Ramos (cell line): ENCODE results near the gene LSS.
"Not testable (repeated sequence)": the region's sequence is repeated elsewhere in the genome, so short reads cannot be mapped to it uniquely, and the experiment has no call there.

Source experiments
- in situ Hi-C: fragments of 300-500 bp; cut with MboI; formaldehyde crosslinking; loops from one replicate; pipeline ENCODE4 v1.14.3; 2022; ENCODE audit warnings: low sequenced_read_pairs; ENCODE audit not compliant: unreplicated experiment

LSS gene

DNA sequence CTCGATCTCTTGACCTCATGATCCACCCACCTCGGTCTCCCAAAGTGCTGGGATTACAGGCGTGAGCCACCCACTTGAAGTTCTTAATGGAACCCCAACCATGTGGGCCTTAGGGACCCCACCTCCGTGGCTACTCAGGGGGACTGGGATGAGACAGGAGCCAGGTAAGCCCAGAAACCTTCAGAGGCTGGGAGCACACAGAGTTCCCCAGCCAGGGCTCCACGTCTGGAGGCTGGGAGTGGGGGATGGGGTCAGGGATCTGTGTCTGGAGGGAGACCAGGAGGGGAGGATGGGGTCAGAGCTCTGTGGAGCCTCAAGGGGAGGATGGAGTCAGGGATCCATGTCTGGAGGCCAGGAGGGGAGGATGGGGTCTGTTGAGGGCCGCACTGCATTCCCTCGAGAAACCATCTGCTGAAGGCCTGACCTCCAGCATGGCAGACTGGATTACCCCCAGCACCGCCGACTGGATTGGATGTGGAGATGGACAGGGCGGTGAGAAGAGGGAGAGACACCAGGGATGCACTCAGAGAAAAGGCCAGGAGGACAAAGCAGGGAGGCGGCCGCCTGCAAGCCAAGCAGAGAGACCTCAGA is 71.1 kb downstream of the LSS start:
- in situ Hi-C loops = no loop called here

DNA sequence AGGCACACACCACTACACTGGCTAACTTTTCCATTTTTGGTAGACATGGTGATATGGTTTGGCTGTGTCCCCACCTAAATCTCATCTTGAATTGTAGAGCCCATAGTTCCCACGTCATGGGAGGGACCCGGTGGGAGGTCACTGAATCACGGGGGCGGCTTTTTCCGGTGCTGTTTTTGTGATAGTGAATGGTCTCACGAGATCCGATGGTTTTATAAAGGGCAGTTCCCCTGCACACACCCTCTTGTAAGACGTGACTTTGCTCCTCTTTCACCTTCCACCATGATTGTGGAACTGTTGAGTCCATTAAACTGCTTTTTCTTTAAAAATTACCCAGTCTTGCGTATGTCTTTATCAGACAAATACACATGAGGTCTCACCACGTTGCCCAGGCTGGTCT is 71.9 kb downstream of the LSS start:
- in situ Hi-C loops = no loop called here

DNA sequence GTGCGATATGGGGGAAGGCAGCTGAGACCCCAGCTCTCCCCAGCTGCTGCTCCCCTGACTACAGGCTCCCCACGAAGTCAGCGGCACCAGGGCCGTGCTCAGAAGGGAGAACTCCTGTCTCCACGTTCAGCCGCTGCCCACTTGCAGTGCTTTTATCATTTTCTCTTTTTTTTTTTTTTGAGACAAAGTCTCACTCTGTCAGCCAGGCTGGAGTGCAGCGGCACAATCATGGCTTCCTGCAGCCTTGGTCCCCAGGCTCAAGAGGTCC is 72.3 kb downstream of the LSS start:
- in situ Hi-C loops = no loop called here

DNA sequence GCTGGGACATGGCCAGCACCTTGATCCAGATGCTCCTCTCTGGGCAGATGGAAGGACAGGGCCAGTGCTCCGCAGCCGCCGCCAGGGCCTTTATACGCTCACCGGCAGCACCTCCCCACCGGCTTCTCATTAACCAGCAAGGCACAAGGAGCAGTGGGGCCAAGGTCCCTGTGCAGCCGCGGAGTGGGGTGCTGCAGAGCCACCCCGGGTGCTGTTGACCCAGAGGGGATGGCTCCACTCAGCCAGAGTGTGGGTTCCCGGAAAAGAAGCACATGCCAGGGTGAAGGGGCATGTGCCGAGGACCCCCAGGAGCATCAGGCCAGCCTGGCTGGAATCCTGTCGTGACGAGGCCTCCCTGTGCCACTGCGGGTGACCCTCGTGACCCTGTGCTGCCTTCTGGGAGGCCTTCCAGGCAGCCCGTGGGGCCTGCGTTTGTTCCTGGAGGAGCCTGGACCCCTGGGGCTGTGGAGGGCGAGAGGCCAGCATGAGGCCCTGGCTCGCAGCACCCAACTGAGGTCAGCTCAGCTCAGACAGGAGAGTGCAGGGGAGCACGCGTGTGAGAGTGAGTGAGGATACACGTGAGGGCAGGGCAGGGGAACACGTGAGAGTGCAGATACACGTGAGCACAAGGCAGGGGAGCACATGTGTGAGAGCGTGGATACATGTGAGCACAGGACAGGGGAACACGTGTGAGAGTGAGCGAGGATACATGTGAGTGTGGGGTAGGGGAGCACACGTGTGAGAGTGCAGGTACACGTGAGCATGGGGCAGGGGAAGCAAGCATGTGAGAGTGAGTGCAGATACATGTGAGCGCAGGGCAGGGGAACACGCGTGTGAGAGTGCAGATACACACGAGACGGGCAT is 72.8 kb downstream of the LSS start, which contains the start of gene FTCD:
Gene FTCD (minus strand): TSS at position 66 of the 864 bp plus-strand sequence. CDS start 56 bp downstream, at position 10.
- in situ Hi-C loops = no loop called here

DNA sequence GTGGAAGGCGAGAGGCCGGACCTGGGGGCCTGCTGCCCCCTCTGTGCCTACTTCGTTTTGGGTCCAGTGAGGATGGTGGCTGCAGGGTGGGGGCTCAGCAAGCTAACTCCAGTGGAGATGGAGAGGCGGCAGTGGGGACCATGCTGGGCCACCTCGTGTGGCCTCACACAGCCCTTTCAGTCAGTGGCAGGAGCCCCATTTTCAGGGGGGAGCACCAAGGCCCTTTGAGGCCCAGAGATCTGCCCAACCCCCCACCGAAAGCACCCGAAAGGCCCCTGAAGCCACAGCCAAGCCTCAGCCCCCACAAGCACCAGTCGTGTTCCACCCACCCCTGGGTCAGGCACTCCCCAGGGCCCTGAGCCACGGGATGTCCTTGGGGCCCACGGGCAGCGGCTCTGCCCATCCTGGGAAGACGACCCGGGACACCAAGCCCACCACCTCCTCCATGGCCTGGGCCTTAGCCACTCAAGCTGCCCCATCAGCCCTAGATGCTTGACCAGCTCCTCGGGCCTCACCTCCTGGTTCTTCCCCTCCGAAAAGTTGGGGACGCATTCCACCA is 73.5 kb downstream of the LSS start:
- in situ Hi-C loops = no loop called here

DNA sequence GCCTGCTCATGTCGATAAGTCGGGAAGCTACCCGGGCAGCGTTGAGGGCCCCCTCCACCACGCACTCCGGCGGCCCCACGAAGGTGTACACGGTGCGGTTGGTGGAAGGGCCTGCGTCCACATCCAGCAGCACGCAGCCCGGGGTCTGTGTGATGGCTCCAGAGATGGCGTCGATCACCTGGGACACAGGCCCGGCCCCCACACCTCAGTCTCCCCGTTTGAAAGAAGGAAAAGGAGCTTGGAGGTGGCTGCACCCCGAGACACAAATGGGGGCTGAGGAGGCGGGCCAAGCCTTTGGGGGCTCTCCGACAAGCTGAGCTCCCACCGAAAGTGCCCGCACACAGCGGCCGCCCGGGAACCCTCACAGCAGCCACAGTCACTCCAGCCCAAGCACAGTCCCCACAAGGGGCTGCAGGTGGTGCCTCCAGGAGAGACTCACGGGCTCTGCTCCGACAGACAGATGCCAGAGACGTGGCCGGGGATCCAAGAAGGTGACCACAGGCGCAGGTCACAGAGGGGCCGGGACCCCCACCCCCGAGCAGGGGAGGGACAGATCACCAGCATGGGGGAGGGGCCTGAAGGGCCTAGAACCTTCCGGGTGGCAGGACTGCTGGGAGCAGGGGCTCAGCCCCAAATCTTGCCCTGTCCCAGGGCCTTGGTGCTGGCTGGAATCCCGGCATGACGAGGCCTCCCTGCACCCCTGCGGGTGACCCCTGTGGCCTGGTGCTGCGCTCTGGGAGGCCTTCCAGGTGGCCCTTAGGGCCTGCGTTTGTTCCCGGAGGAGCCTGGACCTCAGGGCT is 74.2 kb downstream of the LSS start:
- in situ Hi-C loops = no loop called here

DNA sequence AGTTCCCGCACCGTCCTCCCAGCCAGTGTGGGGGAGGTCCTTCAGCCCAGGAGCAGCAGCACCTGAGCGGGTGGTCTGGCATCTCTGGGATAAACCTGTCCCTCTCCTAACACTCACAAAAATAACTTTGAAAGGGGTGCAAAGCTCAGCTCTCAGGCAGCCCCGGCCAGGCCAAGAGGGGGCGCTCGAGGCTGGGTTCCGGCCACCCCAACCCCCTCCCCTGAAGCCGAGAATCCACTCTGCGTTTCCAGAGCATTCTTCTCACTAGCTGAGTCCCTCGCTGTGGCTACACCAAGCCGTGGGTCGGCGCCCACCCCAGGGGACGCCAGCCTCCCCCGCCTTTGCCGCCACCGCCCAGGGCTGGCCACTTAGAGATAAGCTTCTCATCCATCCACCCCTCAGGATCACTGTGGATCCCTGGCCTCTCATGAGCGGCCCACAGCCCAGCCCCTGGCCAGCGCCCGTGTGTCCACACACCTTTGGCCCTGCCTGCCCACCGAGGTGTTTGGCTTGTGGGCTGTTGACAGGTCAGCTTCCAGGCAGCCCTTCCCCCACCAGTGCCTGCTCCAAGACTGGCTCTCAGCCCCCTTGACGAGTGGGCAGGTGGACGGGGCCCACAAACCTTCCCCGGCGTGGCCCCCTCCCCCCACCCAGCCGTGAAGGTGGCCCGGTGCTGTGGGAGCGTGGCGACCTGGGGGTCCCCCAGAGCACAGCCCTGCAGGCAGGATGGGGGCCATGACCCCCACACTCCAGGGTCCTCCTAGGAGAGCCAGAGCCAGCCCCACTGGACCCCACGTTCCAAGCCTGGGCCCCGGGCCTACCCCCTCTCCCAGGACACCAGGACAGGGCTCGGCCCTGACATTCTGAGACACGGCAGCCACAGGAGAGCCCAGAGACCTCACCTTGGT is 75.1 kb downstream of the LSS start:
- in situ Hi-C loops = no loop called here

DNA sequence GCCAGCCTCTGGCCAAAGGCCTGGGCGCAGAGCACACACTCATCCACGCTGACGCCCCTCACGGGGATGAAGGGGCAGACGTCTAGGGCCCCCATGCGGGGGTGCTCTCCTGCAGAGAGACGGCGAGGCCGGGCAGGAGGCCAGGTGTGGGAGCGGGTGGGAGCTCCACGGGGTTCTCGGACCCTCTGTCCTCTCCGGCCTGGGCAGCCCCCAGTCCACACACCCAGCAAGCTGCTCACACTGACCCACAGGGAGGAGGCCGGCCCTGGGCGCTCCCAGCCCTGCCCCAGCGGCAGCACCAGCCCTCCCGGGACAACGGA is 75.7 kb downstream of the LSS start:
- in situ Hi-C loops = no loop called here

DNA sequence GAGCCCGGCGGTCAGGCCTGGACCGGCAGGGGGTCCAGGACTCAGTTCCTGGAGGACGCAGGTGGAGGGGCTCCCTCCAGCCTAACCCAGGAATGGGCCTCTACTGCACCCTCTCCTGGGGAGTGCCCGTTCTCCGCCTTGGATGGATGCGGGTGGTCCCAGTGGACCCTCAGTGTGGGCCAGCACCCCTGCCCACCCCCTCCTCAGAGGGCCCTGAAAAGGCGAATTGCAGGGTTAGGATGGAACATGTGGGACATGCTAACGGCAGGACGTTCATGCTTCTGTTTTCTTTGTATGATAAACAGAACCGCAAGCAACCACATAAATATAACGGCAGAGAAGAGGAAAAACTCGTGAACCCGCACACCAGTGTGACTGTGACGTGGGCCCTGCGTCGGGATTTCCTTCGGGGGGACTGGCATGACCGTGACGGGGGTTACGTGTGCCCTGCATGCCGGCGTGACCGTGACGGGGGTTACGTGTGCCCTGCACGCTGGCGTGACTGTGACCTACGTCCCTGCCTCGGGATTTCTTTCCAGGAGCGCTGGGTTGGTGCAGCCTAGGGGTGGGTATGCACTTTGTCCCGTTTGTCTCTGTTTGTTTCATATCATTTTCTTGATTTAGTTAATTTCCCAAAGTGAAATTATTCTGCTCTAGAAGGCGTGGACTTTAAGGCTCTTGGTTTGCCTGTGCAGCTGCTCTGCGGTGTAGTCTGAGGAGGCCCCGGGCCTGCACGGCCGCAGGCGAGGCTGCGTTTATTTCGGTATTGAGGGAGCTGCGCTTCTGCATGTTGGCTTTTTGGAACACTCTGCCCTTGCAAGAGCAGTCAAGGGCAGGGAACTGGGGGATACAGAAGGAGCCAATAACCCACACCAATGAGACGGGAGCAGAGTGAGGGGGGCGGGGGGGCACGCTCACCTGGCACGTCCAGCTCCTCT is 76.3 kb downstream of the LSS start:
- in situ Hi-C loops = no loop called here

DNA sequence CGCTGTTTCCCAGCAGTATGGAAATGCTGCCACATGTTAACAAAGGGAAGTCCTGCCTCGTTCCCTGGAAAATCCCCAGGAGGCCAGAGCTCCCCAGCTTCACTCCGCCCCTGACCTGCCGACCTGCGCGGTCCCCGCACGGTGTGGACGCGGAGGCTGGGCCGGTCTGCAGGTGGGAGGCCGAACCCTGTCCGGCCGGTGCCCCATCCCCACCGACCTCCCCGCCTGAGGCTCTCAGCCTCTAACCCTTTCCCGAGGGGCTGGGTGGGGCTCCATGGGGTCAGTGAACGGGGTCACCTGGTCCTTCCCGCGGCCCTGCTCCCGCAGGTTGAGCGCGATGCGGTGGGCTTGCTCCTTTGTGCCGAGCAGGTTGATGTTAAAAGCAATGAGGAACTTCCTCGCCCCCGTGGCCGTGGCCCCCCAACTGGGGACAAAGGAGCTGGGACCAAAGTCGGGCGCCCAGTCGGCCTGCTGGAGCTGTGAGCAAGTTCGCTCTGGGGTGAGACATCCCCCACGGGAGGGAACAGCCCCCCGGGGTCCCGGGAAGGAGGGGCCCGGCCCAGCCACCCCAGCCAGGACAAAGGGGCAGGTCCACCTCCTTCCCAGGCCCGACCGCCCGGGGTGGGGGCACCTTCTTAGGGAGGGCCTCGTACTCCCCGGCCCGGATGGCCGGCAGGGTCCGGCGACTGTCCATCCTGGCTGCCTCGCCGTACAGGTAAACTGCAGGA is 77.1 kb downstream of the LSS start:
- in situ Hi-C loops = no loop called here

DNA sequence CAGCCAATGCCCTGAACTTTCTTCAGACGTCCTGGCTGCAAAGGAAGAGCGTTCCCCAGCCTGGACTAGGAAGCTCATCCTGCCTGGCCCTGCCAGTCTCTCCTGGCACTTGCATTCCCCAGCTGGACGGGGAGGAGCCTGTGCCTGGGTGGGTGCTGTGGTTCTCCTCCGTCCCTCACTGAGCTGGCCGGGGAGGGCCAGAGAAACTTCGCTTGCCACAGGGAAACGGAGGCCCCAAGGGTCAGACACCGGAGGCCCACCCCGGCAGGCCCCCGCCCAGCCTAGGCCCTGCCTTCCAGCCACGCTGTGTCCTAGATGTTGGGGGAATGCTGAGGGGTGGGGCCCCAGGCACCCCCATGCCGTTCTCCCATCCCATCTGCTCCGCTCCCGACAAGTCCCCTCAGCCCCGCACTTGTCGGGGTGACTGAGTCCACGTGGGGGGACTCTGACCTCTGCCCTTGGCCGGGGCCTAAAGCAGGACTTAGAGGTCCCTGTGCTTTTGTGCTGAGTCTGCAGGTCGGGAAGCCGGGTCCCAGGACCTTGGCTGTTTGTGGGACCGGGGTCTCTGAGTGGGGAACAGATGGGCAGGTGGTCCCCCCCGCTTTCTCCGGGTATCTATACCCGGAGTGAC is 78.0 kb downstream of the LSS start:
- in situ Hi-C loops = no loop called here

DNA sequence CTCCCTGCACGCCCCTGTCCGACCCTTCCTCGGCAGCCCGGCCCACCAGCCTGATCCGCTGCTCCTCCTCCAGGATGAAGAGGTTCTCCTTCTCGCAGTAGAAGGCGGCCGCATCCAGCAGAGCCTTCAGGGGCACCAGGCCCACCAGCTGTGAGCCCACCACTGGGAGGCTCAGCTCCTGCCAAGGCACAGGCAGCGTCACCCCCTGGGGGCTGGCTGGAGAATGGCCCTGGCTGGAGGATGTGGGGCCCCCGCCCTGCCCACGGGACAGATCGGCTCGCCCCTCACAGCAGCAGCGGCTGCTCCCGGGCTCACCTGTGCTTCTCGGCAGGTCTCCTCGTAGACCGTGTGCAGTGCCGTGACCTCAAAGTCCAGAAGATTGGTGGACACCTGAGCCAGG is 78.5 kb downstream of the LSS start:
- in situ Hi-C loops = no loop called here

DNA sequence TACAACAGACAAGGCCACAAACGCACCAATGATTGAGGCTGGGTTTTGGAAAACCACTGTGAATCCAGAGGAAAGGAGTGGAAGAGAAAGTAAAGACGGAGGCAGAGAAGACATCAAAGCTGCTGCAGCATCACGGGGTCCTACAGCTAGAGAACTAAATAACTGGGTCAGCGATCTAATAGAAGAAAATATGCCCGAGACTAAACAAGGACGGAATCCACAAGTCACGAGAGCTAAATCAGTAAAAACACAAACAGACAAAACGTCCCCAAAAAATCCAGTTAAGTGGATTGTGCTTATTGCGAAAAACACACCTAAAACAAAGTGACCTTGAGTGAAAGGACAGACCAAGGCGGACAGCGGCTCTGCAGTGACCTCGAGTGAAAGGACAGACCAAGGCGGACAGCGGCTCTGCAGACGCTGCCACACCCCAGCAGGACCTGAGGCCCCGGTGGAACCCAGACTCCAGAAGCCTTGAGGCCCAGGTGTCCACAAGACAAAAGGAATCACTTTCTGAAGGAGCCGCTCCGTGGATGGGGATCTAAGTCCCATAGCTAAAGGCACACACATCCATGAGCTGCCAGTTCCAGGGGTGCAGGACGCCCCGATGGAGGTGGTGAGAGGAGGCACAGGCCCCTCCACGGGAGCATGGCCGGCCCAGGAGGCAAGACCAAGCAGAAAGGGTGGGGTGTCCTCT is 79.2 kb downstream of the LSS start:
- in situ Hi-C loops = no loop called here

DNA sequence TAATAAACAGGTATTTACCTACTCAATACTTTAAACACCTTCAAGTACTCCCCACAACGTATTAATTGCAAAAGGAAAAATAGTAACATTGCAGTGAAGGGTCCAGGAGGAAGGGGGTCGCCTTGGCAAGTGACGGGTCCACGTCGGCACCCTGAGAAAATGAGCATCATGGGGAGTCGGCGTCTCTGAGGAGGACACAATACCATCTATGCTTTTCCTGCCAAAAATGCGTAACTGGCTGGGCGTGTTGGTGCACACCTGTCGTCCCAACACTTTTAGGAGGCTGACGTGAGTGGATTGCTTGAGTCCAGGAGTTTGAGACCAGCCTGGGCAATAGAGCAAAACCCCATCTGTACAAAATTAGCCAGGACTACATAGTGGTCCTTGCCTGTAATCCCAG is 80.5 kb downstream of the LSS start:
- in situ Hi-C loops = no loop called here

DNA sequence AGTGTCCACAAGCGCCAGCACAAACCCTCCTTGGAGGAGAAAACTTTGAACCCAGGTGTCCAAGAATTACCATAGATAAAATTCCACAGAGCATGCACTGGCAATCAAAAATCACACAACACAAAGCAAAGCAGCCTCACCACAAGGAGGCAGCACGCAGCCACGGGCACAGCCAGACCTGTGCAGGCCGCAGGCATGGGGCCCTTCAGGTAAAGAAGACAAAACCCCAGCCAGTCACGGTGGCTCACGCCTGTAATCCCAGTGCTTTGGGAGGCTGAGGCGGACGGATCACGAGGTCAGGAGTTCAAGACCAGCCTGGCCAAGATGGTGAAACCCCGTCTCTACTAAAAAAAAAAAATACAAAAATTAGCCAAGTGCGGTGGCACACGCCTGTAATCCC is 81.1 kb downstream of the LSS start:
- in situ Hi-C loops = not testable (repeated sequence)

DNA sequence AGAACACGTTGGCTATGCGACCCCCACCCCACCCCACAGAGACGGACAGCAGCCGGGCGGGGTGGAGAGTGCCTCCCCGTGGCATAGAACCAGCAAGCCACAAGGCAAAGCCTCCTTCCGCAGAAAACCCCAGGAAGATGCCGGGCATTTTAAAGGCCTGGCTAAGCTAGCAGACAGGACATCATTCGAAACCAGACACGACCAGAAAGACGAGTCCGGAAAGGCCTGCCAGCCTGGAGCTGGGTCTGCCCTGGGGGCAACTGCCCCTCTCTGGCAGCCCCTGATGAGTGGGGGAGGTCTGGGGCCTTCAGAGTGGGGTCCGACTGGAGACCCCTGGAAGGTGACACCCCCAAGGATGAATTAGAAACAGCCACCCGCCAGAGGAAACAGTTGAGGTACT is 81.7 kb downstream of the LSS start:
- in situ Hi-C loops = no loop called here
